Fibroblast of skin of right quadriceps (primary cell): ENCODE data around the gene SV2A.
A peak's percentile ranks its signal among the peaks of the same experiment; 100 is the strongest.
"Not testable (repeated sequence)": the region's sequence is repeated elsewhere in the genome, so short reads cannot be mapped to it uniquely, and the experiment has no call there.

Experiments
- DNase-seq: peaks from one replicate; pipeline ENCODE4 v3.0.0-alpha.2; 2013

The SV2A gene

DNA sequence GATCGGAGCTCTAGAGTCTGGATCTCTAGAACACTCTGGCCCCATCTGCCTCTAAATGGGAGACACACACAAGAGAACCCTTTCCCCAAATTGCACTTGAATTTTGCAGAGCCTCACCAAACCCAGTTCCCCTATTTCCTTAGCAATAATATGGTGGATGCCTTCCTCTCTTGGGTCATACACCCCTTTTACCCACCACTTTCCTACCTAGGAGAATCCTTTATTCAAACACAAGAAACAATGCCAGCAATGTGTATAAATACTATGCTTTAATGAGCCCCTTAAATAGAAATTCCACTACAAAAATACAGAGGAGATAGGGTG lies 10.7 kb upstream of the SV2A start:
- no peak for DNase-seq

GRCh38 chr1:149927563-149928400 lies 10.1 kb upstream of the SV2A start, which contains the start of gene SF3B4:
SF3B4 (minus strand) TSS chr1:149927803; CDS start chr1:149927759, 44 bp downstream.
- DNase-seq: peak; percentile 91

- no peak for DNase-seq
Measured at GRCh38 chr1:149927056-149927562, 9.5 kb upstream of the SV2A start.

DNA sequence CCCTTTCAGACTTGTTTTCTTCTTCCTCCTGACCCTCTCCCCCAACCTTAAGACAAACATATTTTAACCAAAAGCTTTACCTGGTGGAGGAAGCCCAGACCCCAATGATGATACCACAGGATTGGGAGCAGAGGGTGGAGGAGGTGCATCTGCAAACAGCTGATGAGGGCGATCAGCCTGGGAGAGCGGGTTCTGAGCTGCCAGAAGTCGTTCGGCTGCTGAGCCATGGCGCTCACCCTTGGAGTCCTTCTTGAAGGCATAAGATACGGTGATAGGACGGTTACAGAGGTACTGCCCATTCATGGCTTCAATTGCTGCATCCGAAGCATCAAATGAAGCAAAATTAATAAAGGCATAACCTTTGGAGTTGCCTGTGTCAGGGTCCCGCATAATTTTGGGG lies 8.7 kb upstream of the SV2A start:
- no peak for DNase-seq

- no peak for DNase-seq
Measured at GRCh38 chr1:149925751-149926150, 8.1 kb upstream of the SV2A start.

DNA sequence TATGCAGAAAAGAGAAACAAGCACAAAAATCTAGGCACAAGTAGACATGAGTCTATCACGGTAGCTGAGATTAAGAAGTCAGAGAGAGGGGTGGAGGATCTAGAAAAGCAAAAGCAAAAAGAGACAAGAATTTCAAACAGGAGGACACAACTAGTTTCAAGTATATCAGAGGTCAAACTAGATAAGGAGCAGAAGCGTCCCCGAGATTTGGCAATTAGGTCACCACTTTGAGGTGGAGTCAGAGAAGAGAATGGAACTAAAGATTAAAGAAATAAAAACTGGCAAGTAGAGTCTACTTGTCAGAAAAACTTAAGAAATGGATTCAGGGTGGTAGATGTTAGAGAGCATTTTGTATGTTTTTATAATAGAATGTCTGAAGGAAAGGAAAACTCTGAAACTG lies 7.7 kb upstream of the SV2A start:
- no peak for DNase-seq

DNA sequence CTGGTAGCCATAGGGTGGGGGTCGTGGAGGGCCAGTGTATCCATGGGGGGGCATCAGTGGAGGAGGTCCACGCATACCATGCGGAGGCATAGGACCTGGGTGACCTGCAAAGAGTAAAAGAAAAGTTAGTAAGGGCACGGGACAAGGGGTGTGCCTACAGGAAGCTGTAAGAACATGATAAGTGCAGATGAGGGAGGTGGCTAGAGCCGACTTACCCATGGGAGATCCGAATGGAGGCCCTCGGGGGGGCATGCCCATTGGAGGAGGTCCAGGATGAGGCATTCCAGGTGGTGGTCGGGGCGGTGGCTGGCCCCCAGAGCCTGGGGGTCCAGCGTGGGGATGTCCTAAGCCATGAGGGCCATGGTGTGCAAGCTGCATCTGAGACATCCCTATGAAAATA lies 6.0 kb upstream of the SV2A start:
- no peak for DNase-seq

DNA sequence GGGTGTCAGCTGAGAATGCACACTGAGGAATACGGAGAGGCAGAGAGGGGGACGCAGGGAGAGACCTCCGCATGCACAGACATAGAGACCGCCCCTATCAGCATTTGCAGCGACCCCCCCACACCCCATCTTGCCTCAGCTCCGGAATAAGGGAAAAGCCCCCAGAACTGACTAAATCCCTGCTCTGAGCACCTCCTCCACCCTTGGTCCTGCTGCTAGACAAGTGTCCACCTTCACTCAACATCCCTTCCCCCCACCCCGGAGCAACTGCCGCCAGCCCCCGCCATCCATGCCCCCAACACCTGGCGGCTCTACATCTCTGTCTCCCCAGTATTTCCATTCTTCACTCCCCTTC lies 769 bp downstream of the SV2A start:
- no peak for DNase-seq

- no peak for DNase-seq
Measured at GRCh38 chr1:149916193-149916897, 1.3 kb downstream of the SV2A start.

- DNase-seq: no peak
Measured at GRCh38 chr1:149915429-149916192, 2.0 kb downstream of the SV2A start.

DNA sequence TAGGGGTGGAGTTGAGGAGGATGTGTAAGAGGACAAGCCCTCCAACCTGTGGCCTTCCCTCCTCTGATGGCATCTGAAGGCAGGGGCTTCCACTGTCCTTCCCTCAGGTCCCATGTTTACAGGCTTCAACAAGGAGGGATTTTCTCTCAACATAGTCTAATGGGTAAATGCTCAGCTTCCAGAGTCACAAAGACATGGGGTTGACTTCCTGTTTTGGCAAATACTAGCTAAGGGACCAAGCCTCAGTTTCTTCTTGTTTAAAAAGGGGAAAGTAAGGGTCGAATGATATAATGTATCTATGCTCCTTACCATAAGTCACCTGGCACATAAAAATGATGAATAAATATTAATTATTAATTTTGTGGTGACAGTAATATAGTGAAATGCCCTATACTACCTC lies 3.1 kb downstream of the SV2A start:
- no peak for DNase-seq

GRCh38 chr1:149906570-149907075 lies 11.0 kb downstream of the SV2A start:
- DNase-seq: no peak

GRCh38 chr1:149903836-149904491 lies 13.7 kb downstream of the SV2A start:
- no peak for DNase-seq

GRCh38 chr1:149899460-149900284 lies 18.0 kb downstream of the SV2A start, which contains the start of gene BOLA1:
BOLA1 (plus strand) TSS chr1:149899568; CDS start chr1:149900060, 492 bp downstream.
- DNase-seq: peak; percentile 89

GRCh38 chr1:149896575-149896974 lies 21.1 kb downstream of the SV2A start:
- DNase-seq: no peak

- DNase-seq: peak; percentile 52
Measured at GRCh38 chr1:149888999-149889289, 28.7 kb downstream of the SV2A start.

DNA sequence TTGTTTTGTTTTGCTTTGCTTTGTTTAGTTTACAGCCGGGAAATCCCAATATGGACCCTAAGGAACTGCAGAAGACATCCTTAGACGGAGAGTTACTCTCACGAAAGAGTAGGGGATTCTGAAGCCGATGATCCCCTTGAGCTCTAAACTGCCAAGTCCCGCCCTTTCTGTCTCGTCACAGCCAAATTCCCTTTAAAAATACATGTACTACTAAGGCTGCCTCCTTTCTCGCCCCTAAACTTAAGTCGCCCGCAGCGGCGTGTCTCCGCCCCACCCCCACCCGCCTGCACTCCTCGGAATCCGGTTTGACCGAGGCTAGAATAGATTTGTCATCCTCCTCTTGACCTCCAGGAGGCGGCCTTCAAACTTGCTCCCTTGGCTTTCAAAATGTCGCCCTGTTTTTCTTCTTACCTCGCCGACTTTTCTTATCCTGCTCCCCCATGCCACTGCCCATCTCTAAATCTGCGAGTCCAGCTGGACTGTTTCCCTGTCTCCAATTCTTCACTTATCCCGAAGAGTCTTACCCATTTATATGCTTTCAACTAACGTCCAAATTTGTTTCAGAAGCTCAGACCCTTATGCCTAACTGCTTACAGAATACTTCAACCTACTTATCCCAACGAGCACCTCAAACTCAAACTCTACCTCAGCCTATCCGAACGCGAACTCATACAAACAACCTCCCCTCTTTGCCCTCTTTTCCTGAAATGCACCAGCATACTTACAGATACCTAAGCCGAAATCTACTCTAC lies 29.2 kb downstream of the SV2A start:
- DNase-seq: peak; percentile 94

DNA sequence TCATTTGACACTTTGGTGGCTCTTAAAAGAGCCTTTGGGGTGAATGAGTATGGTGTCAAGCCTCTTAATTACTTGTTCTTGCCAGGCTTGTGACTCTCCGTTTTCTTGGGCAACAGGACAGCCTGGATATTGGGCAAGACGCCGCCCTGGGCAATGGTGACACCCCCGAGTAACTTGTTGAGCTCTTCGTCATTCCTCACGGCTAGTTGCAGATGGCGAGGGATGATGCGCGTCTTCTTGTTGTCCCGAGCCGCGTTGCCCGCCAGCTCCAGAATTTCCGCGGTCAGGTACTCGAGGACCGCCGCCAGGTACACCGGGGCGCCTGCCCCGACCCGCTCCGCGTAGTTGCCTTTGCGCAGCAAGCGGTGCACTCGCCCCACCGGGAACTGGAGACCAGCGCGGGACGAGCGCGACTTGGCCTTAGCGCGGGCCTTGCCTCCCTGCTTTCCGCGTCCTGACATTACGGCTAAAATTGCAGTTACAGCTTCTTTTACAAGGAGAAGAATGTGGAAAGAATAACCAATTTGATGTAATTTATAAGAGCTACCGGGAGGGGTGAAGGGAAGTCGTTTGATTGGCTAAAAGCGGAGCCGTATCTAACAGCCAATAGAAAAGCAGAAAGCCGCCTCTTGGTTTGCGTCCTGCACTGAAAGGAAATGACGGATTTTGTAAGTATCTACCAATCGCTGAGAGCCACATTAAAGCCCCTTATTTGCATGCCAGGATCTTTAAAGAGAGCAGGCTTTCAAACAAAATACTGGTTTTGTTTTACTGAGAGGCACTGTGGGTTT lies 30.0 kb downstream of the SV2A start:
- DNase-seq: peak; percentile 99

DNA sequence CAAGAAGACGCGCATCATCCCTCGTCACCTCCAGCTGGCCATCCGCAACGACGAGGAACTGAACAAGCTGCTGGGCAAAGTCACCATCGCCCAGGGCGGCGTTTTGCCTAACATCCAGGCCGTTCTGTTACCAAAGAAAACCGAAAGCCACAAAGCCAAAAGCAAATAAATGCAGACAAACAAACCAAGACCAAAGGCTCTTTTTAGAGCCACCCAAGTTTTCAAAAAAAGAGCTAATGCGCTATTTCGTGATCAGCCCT lies 30.5 kb downstream of the SV2A start:
- DNase-seq: not testable (repeated sequence)

GRCh38 chr1:149886396-149887195 lies 31.0 kb downstream of the SV2A start:
- DNase-seq: peak; percentile 100
